Measurements from ENCODE around the gene BNC1. TPM values are rescaled to one million over a fixed set of nuclear protein-coding genes. Genes with fewer than 3 reads are reported as not detected.

The BNC1 gene
- total RNA-seq, 4 donors from 2014 or later = not detected

DNA sequence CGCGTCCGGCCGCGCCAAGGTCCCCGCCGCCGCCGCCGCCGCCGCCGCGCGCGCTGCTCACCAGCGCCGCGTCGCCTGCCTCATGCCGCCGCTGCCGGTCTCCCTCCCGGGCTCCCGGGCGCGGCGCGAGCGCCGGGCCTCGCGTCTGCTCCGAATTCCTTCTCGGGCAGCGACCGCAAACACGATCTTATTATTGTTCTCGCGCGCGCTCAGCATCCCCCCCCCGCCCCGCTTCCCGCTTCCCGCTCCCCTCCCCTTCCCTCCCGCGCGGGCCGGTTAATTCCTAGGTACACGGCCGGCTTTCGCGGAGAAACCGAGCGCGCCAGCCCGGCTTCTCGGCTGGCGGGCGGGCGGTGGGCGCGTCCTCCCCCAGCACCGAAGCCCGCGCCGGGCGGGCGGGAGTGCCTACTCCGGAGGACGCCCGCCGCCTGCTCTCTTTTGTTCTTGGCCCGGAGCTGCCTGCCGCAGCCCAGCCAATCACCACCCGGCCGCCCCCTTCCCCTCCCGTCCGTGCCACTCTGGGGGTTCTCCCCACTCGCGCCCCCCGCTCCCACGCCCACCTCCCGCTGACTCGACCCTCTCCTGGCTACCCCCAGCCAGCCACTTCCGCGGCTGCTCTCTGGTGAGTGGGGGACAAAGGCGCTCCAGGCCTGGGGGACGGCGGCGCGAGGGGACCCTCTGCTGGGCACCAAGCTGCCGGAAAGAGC is 76.7 kb downstream of the BNC1 start, which contains the start of gene HDGFL3:
HDGFL3 (minus strand) TSS at position 164 of the 707 bp plus-strand sequence. CDS start 409 bp downstream, outside the sequence.
- Histone ChIP-seq H3K4me1 (peaks cover 0 to 7% (median 0%) of the 10 kb centered on the region in 4 donors), H3K9me3 (no peaks in the 10 kb centered on the region), H3K27me3 (peaks cover 0 to 5% of the 10 kb centered on the region in 2 donors), H3K4me3 (peak within 1 kb of the TSS; percentile 56 to 81 (median 70)), H3K36me3 (no peaks in the 10 kb centered on the region), H3K27ac (peak within 1 kb of the TSS; percentile 67 to 87 (median 80))
- TF ChIP-seq, protein P1, sequence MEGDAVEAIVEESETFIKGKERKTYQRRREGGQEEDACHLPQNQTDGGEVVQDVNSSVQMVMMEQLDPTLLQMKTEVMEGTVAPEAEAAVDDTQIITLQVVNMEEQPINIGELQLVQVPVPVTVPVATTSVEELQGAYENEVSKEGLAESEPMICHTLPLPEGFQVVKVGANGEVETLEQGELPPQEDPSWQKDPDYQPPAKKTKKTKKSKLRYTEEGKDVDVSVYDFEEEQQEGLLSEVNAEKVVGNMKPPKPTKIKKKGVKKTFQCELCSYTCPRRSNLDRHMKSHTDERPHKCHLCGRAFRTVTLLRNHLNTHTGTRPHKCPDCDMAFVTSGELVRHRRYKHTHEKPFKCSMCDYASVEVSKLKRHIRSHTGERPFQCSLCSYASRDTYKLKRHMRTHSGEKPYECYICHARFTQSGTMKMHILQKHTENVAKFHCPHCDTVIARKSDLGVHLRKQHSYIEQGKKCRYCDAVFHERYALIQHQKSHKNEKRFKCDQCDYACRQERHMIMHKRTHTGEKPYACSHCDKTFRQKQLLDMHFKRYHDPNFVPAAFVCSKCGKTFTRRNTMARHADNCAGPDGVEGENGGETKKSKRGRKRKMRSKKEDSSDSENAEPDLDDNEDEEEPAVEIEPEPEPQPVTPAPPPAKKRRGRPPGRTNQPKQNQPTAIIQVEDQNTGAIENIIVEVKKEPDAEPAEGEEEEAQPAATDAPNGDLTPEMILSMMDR (IDR thresholded peaks at IDR 0.05) = no peak
- no peak for TF ChIP-seq POLR2A (IDR thresholded peaks at IDR 0.05)
- DNase-seq = peak in 2 of 3 donors; percentile 62 to 69

DNA sequence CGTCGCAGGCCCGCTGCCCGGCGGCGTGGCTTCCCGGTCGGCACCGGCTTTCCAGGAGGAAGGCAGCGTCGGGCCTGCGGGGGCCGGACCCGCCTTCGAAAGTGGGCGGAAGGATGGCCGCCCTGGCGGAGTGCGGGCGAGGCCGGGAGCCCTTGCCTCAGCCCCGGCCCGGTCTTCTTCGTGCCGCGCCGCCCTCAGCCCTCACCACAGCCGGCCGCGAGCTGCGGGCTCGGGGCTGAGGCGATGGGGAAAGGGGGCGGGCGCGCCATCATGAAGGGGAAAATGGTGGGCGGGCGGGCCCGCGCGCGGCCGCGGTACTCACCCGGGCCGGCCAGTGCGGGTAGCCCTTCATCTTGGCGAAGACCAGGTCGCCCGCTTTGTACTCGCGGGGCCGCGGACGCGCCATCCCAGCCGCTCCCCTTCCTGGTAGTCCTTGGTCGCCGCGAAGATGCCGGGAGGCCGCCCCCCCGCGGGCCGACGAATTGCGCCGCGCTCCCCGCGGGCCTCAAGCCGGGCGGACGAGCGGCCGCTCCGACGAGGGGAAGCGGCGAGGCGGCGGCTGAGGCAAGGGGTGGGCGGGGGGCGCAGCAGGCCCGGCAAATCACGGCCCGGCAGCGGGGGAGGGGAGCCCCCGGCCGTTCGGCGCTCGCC is 77.3 kb downstream of the BNC1 start:
- Histone ChIP-seq H3K4me3 (peak overlapping the region; percentile 56 to 81 (median 70)), H3K36me3 (no peaks in the 10 kb centered on the region)
- DNase-seq = peak in 1 of 3 donors; percentile 48

DNA sequence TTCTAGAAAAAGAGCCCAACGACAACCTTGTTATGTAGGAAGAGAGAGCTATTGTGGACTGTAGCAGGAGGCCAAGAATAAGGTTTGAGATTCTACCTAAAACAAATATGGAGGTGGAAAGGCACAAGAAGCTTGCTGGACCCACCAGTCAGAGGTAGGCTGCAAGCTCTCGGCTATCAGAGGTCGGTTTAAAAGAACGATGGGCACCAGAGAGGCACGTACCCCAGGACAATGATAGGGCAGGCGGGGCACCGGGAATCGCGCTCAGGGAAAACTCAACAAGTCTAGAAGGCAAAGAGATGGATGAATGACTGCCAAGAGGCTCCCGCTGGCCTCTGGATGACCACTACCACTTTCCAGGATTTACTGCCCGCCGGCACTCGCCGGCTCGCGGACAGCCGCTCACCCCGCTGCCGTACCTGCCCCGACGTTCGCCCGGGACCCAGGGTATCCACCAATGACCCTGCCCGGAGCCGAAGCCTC is 77.9 kb downstream of the BNC1 start:
- H3K27ac ChIP-seq = peak overlapping the region; percentile 67 to 87 (median 80)
- peaks cover 0 to 7% (median 0%) of the 10 kb centered on the region in 4 donors for H3K4me1 ChIP-seq
- H3K4me3 ChIP-seq = peak overlapping the region; percentile 56 to 81 (median 70)
- TF ChIP-seq POLR2A (IDR thresholded peaks at IDR 0.05) = no peak
- TF ChIP-seq, protein P1 (IDR thresholded peaks at IDR 0.05) = no peak
- H3K27me3 ChIP-seq = peaks cover 0 to 5% of the 10 kb centered on the region in 2 donors
- H3K36me3 ChIP-seq = no peaks in the 10 kb centered on the region
- no peaks in the 10 kb centered on the region for H3K9me3 ChIP-seq
- peak in 1 of 3 donors; percentile 51 for DNase-seq

More for the DNA sequence above, 77.3 kb downstream of the BNC1 start:
- H3K27me3 ChIP-seq = peaks cover 0 to 5% of the 10 kb centered on the region in 2 donors
- TF ChIP-seq, protein P1 (IDR thresholded peaks at IDR 0.05) = no peak
- TF ChIP-seq POLR2A (IDR thresholded peaks at IDR 0.05) = no peak
- peak overlapping the region; percentile 67 to 87 (median 80) for H3K27ac ChIP-seq
- no peaks in the 10 kb centered on the region for H3K9me3 ChIP-seq
- H3K4me1 ChIP-seq = peaks cover 0 to 7% (median 0%) of the 10 kb centered on the region in 4 donors

Other genes starting within 250 kb of the BNC1 start
- gene BTBD1, start 217.4 kb downstream of the BNC1 start, total RNA-seq = 10 to 100 TPM; 58.7 to 74.6 (median 68.9) TPM
- 1 to 10 TPM in 2 of 4 donors, not detected in 2; 3.3 to 3.5 TPM for gene TM6SF1, start 177.0 kb downstream of the BNC1 start, total RNA-seq
- gene HDGFL3, start 76.8 kb downstream of the BNC1 start, total RNA-seq = 10 to 100 TPM in 3 of 4 donors, 1 to 10 TPM in 1; 4.0 to 23.1 (median 14.2) TPM
- gene SH3GL3, start 162.7 kb upstream of the BNC1 start, total RNA-seq = not detected